ENCODE data around the gene SEC23A.

GRCh38 chr14:39005044-39005880 lies 97.8 kb downstream of the SEC23A start:
- TF ChIP-seq CTCF (IDR thresholded peaks at IDR 0.05; ENCODE audit: low read depth, low read length) (no peak), EZH2phosphoT487 (IDR thresholded peaks at IDR 0.05; ENCODE audit: low read depth) (no peak)
